Vagina (tissue), 2 donors: Measurements from ENCODE around the gene ARHGEF2.

ENCODE experiments used
- POLR2AphosphoS5 ChIP-seq, 2 donors: sonication (generic); formaldehyde crosslinking; IDR thresholded peaks; one replicate each; pipeline ENCODE4 v1.9.0; 2017; ENCODE audit warnings: antibody characterized with exemption in 2 of 2, mild to moderate bottlenecking in 2 of 2, low read depth in 1 of 2; ENCODE audit not compliant: insufficient read depth in 1 of 2
- TF ChIP-seq, protein P1 (sequence below), 3 experiments: fragments of 450-650 bp in 2 of 3; fragments of 200-600 bp in 1 of 3; sonication (generic) in 1 of 3; IDR thresholded peaks; one replicate each; pipeline ENCODE4 v1.5.1; 2017 to 2019; ENCODE audit warnings: antibody characterized with exemption in 3 of 3, mild to moderate bottlenecking in 2 of 3, moderate library complexity in 2 of 3

DNA sequence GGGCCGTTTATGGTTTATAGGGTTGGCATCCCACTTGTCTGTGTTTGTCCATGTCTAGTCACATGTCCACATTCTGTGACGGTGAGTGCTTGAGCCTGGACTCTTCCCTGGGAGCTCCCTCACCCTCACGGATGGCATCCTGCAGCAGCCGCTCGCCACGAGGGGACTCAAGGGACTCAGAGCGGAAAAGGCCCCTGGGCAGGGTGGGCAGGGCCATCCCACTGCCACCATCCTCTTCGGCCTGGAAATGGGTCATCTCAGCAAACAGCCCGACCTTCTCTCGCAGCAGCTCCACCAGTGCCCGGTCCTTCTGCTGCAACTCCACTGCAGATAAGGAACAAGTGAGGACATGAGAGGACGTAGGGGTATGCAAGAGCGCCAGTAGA lies 25.8 kb downstream of the ARHGEF2 start:
- TF ChIP-seq POLR2AphosphoS5 (IDR thresholded peaks at IDR 0.05; ENCODE audit: insufficient read depth in 1 of 2, low read depth in 1 of 2): no peak
- TF ChIP-seq, protein P1, sequence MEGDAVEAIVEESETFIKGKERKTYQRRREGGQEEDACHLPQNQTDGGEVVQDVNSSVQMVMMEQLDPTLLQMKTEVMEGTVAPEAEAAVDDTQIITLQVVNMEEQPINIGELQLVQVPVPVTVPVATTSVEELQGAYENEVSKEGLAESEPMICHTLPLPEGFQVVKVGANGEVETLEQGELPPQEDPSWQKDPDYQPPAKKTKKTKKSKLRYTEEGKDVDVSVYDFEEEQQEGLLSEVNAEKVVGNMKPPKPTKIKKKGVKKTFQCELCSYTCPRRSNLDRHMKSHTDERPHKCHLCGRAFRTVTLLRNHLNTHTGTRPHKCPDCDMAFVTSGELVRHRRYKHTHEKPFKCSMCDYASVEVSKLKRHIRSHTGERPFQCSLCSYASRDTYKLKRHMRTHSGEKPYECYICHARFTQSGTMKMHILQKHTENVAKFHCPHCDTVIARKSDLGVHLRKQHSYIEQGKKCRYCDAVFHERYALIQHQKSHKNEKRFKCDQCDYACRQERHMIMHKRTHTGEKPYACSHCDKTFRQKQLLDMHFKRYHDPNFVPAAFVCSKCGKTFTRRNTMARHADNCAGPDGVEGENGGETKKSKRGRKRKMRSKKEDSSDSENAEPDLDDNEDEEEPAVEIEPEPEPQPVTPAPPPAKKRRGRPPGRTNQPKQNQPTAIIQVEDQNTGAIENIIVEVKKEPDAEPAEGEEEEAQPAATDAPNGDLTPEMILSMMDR (IDR thresholded peaks at IDR 0.05): no peak
